HG03280 (cell line): Measurements from ENCODE around the gene FBRS.
"Not testable (repeated sequence)": the region's sequence is repeated elsewhere in the genome, so short reads cannot be mapped to it uniquely, and the experiment has no call there.

Experiments used
- ATAC-seq: cut with Tn5 transposase; IDR thresholded peaks from one replicate; pipeline ENCODE4 v1.9.1; 2021; ENCODE audit warnings: mild to moderate bottlenecking, moderate library complexity; ENCODE audit not compliant: unreplicated experiment

Gene FBRS

GRCh38 chr16:30663038-30663437, 4.8 kb downstream of the FBRS start:
- ATAC-seq = no peak

DNA sequence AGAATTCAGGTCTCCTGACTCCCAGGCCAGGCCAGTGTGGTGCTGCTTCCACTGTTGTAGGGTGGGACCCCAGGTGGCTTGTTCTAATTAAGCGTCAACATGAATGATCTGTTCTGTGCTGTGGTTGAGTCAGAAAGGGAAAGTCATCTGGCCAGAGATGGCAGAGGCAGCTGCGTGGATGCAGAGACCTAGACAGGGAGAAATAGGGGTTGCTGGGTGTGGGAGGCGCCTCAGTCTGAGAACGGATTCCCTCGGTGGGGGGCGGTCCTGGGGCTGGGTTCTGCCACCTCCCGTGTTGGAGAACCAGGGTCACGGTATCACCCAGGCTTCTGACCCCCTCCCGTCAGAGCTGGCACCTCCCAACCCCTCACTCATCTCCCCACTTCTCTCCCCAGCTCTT, 5.6 kb downstream of the FBRS start:
- no peak for ATAC-seq

- no peak for ATAC-seq
These were observed 6.4 kb downstream of the FBRS start for GRCh38 chr16:30664616-30665109.

- no peak for ATAC-seq
These were observed 7.1 kb downstream of the FBRS start for GRCh38 chr16:30665155-30665829.

DNA sequence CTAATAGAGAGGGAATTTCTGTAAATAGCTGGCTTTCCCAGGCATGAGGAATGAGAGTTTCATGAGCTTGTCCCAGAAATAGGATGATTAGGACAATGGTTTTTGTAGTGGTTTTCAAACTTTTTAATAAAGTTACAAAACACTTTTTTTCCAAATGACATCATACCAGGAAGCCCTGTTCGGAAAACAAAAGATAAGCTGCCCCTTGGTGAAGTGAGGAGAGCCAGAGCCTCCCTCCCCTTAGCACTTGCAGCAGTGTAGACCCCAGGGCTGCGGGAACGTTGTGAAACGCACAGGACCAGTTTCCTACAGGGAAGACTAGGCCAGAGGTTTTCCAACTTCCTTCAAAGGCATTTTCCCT, 7.6 kb downstream of the FBRS start:
- no peak for ATAC-seq

- ATAC-seq = no peak
These were observed 8.4 kb downstream of the FBRS start for GRCh38 chr16:30666681-30667080.

- no peak for ATAC-seq
These were observed 9.2 kb downstream of the FBRS start for GRCh38 chr16:30667361-30667905.

DNA sequence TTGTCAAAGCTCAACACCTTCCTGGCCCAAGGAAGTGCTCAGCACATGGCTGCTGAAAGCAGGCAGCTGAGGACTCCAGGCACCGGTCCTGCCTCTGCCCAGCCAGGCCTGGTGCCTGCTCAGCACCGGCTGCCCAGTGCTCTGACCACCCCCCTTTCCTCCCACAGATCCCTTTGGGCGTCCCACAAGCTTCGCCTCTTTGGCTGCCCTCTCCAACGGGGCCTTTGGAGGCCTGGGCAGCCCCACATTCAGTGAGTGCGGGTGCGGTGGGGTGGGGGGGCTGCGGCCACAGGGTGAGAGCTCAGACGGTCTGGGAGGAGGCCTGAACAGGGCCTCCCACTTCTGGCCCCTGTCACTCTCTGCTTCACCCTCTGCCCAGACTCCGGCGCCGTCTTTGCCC, 10.2 kb downstream of the FBRS start:
- ATAC-seq = no peak

GRCh38 chr16:30669026-30669902, 11.0 kb downstream of the FBRS start:
- ATAC-seq = no peak

DNA sequence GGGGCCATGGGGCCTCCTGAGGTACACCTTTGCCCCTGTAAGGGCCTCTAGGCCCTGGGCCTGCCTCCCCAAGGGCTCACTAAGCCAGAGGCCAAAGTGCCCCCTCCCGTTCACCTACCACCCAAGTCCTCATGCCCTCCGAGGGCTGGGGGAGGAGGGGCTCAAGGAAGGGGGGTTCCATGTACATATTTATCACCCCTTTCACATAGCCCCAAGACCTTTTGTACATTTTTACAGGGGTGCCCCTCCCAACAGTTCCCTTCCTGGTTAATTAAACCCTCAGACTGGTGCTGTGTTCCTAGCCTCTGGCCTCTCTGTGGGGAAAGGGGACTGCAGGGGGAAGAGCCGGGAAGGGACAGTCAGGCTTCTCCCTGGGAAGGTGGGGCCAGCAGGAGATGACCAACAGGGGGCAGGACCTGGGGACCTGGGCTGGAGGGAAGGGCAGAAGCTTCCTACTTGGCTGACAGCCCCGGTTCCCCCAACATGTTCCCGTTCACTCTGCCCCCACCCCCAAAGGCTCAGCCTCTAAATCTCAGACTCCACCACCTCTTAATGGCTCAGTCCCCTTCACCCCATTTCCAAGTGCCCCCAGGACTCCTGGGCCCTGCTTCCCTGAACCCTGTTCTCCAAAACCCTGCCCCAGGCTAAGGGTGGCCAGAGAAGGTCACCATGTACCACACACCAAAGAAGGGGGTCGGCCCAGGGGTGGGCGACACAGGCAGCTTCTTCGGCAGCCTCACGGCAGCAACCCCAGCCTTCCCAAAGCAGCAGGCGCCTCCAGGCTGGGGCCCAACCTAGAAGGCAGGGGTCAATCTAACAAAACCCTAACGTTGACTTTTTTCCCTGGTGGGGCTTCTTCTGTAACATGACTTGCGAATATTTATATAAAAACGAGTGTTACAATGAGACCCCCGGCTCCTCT, 11.9 kb downstream of the FBRS start:
- no peak for ATAC-seq

- no peak for ATAC-seq
These were observed 16.9 kb downstream of the FBRS start for GRCh38 chr16:30675143-30675542.

- no peak for ATAC-seq
These were observed 19.8 kb downstream of the FBRS start for GRCh38 chr16:30677931-30678585.

DNA sequence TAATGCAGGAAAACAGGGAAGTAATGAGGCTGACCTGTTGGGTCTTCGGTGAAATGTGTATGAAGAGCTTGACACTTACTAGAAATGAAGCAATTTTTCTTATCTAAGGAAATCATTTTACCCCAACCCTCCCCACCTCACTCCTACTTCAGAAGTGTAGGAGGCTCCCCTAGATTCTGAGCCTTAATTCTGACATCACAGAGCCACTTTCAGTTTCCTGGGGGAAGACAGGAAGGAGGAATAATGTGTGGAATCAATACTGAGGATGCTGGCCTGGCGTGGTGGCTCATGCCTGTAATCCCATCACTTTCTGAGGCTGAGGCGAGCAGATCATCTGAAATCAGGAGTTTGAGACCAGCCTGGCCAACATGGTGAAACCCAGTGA, 20.3 kb downstream of the FBRS start:
- no peak for ATAC-seq

DNA sequence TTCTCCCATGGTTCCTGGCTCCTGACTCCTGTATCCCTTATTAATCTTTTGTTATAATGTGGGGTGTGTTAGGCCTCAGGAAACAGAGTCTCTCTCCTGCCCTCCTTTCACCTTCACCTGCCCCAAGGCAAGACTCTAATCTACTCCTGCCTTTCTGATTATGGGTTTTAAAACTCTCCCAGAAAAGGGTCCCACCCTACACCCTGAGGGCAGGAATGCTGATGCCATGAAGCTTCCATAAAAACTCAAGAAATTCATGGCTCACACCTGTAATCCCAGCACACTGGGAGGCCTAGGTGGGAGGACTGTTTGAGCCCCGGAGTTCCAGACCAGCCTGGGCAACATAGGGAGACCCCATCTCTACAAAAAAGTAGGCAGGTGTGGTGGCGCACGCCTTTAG, 22.1 kb downstream of the FBRS start:
- no peak for ATAC-seq

DNA sequence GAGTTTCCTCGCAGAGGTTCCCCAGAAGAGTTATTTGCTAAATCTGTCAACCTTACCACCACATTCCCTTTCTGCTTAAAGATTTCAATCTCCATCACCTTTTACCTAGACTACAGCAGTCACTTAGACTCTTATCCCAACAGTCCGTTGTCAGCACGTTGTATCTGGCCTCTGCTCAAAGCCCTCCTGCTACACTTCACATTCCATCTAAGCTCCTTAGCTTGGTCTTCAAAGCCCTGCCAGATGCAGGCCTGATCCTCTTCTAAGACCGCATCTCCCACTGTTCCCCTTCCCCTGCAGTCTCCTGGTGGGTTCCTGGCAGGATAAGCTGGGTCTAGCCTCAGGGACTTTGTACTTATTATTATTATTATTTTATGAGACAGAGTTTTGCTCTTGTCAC, 30.5 kb downstream of the FBRS start:
- no peak for ATAC-seq

DNA sequence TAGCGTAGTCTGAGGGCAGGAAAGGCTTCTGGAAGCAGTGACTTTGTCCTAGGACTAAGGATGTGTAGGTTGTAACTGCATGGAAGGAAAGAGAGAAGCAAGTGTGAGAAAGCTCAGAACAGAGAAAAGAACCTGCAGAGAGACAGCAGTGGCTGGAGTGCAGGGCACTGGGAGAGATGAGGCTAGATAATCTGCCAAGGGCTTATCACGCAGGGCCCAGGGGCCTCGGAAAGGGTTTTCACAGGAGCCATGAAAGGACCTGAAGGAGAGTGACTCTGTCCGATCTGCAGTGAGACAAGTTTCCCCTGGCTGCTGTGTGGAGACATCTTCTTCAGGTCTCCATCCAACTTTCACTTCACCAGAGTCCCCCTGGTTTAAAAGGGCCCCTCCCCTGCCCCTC, 33.7 kb downstream of the FBRS start:
- no peak for ATAC-seq

- ATAC-seq = no peak
These were observed 34.3 kb downstream of the FBRS start for GRCh38 chr16:30692396-30693064.

- no peak for ATAC-seq
These were observed 36.9 kb downstream of the FBRS start for GRCh38 chr16:30694926-30695693.

GRCh38 chr16:30696646-30697045, 38.4 kb downstream of the FBRS start:
- ATAC-seq = not testable (repeated sequence)
